Left ventricle myocardium inferior (tissue), 1 donor: ENCODE results near the gene DDOST. TPM values are rescaled to one million over a fixed set of nuclear protein-coding genes. Genes with fewer than 3 reads are reported as not detected.
A peak's percentile ranks its signal among the peaks of the same experiment; 100 is the strongest.

Experiments
- DNase-seq: peaks from one replicate; pipeline ENCODE4 v3.0.0-alpha.2; 2020
- H3K27ac ChIP-seq: fragments of 200-600 bp; replicated peaks from 2 replicates; pipeline ENCODE4 v1.8.0; 2021
- H3K27me3 ChIP-seq: fragments of 200-600 bp; 2 replicates; pipeline ENCODE4 v1.8.0; 2021; ENCODE audit warnings: low read depth
- H3K36me3 ChIP-seq: fragments of 200-600 bp; 2 replicates; pipeline ENCODE4 v1.8.0; 2021
- H3K4me1 ChIP-seq: fragments of 200-600 bp; 2 replicates; pipeline ENCODE4 v1.8.0; 2021
- H3K4me3 ChIP-seq: fragments of 200-600 bp; 2 replicates; pipeline ENCODE4 v1.8.0; 2021; ENCODE audit warnings: mild to moderate bottlenecking, moderate library complexity
- H3K9me3 ChIP-seq: fragments of 200-600 bp; replicated peaks from 2 replicates; pipeline ENCODE4 v1.8.0; 2021
- CTCF ChIP-seq: fragments of 200-600 bp; IDR thresholded peaks from 2 replicates; pipeline ENCODE4 v1.8.0; 2021; ENCODE audit warnings: antibody characterized with exemption, mild to moderate bottlenecking, borderline replicate concordance
- intact Hi-C: fragments of 100-400 bp; cut with micrococcal nuclease; formaldehyde crosslinking; loops from one replicate; pipeline ENCODE4 v1.11.0; 2022
- total RNA-seq: library from RNA; stranded (reverse); fragmentation: NEBNext Ultra II Directional; extraction: Animal tissue kit (Norgen Biotek cat#: 25700); gene quantifications from one replicate; pipeline ENCODE4 v1.2.1, GENCODE V29; 2021
- donor health status: DM: no; HTN: yes; CAD: no; lungs with severe emphysema.

The DDOST gene
- total RNA-seq, 1 donor from 2014 or later: 120 TPM

- intact Hi-C loops: no loop called here
- DNase-seq: no peak
- no peak for TF ChIP-seq CTCF
- no peaks in the 10 kb centered on the region for H3K27me3 ChIP-seq
- H3K36me3 ChIP-seq: no peaks in the 10 kb centered on the region
- no peaks in the 10 kb centered on the region for H3K9me3 ChIP-seq
- H3K27ac ChIP-seq: no peak overlapping the region
- peaks cover 27% of the 10 kb centered on the region for H3K4me1 ChIP-seq
- no peak overlapping the region for H3K4me3 ChIP-seq
Measured at GRCh38 chr1:20619999-20620398, 41.2 kb downstream of the DDOST start.

GRCh38 chr1:20618550-20618949 lies 42.6 kb downstream of the DDOST start:
- peak; percentile 40 for DNase-seq
- peak overlapping the region; percentile 73 for H3K27ac ChIP-seq
- intact Hi-C loops: no loop called here
- no peak for TF ChIP-seq CTCF
- peaks cover 34% of the 10 kb centered on the region for H3K4me1 ChIP-seq
- H3K36me3 ChIP-seq: no peaks in the 10 kb centered on the region
- no peaks in the 10 kb centered on the region for H3K9me3 ChIP-seq
- no peaks in the 10 kb centered on the region for H3K27me3 ChIP-seq
- no peak overlapping the region for H3K4me3 ChIP-seq

- H3K36me3 ChIP-seq: no peaks in the 10 kb centered on the region
- no peak for TF ChIP-seq CTCF
- H3K27ac ChIP-seq: peak overlapping the region; percentile 56
- intact Hi-C loops: no loop called here
- H3K27me3 ChIP-seq: no peaks in the 10 kb centered on the region
- H3K4me3 ChIP-seq: peak overlapping the region; percentile 3
- H3K4me1 ChIP-seq: peaks cover 38% of the 10 kb centered on the region
- no peak for DNase-seq
- H3K9me3 ChIP-seq: no peaks in the 10 kb centered on the region
Measured at GRCh38 chr1:20616847-20617487, 44.2 kb downstream of the DDOST start.

- H3K4me3 ChIP-seq: peak overlapping the region; percentile 3
- no peak for TF ChIP-seq CTCF
- peaks cover 38% of the 10 kb centered on the region for H3K4me1 ChIP-seq
- intact Hi-C loops: no loop called here
- H3K9me3 ChIP-seq: no peaks in the 10 kb centered on the region
- peak overlapping the region; percentile 56 for H3K27ac ChIP-seq
- no peaks in the 10 kb centered on the region for H3K27me3 ChIP-seq
- DNase-seq: peak; percentile 45
- no peaks in the 10 kb centered on the region for H3K36me3 ChIP-seq
Measured at GRCh38 chr1:20615946-20616846, 45.0 kb downstream of the DDOST start.

DNA sequence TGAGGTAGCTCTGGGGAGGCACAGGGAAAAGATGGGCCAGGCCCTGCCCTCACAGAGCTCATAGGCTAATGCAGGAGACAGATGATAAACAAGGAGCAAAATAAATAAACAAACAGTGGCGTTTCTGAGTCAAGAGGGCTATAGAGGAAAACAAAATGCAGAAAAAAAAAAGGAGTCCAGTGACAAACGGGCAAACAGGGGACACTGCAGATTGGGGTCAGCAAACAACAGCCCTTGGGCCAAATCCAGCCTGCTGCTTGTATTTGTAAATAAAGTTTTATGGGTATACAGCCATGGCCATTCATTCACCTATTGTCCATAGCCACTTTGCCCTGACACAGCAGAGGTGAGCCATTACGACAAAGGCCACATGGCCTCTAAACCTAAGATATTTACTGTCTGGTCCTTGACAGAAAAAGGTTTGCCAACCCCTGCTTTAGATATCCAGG lies 47.0 kb downstream of the DDOST start:
- Histone ChIP-seq H3K27ac (peak overlapping the region; percentile 78), H3K27me3 (no peaks in the 10 kb centered on the region), H3K9me3 (no peaks in the 10 kb centered on the region), H3K36me3 (no peaks in the 10 kb centered on the region), H3K4me3 (no peak overlapping the region), H3K4me1 (peaks cover 37% of the 10 kb centered on the region)
- no peak for DNase-seq
- intact Hi-C loops: no loop called here
- TF ChIP-seq CTCF: no peak
